ENCODE results near the gene SBF2. TPM values are rescaled to one million over a fixed set of nuclear protein-coding genes. Genes with fewer than 3 reads are reported as not detected.

SBF2 gene
- total and polyA plus RNA-seq, 2 donors (not counting 1 experiment from before 2014, with no cell fraction given), result 5.6 to 17.7 TPM

GRCh38 chr11:9859554-9860305 lies 434.3 kb downstream of the SBF2 start:
- Mint-ChIP-seq H3K4me3 (no peak overlapping the region), H3K4me1 (peaks cover 28% of the 10 kb centered on the region), H3K27ac (peak overlapping the region; percentile 7), H3K9me3 (ENCODE audit: insufficient read depth) (no peaks in the 10 kb centered on the region), H3K27me3 (no peaks in the 10 kb centered on the region)
- WGBS (ENCODE audit: insufficient coverage), result 88% methylated on average over 1 of the region's 5 CpGs
- Histone ChIP-seq H3K4me1 (ENCODE audit: control insufficient read depth in 2 of 2, insufficient read depth in 2 of 2, low read length in 2 of 2) (peaks cover 35 to 39% of the 10 kb centered on the region in 2 donors), H3K4me2 (replicated peaks; ENCODE audit: low read depth, low read length, poor library complexity, severe bottlenecking) (no peak overlapping the region), H4K20me1 (ENCODE audit: control insufficient read depth, insufficient read depth, low read length, poor library complexity, severe bottlenecking) (no peaks in the 10 kb centered on the region), H3K27ac (ENCODE audit: low read length in 2 of 2) (no peak overlapping the region), H3K9ac (ENCODE audit: low read length) (no peak overlapping the region), H3K79me2 (ENCODE audit: control insufficient read depth, insufficient read depth, low read length) (no peaks in the 10 kb centered on the region), H3K4me3 (ENCODE audit: control extremely low read depth in 1 of 5, extremely low read depth in 1 of 5, insufficient read depth in 1 of 5, low read depth in 2 of 5, low read length in 4 of 5) (no peak overlapping the region), H3K27me3 (replicated peaks in 1 of 4; ENCODE audit: control extremely low read depth in 1 of 4, control insufficient read depth in 3 of 4, insufficient read depth in 4 of 4, low read length in 3 of 4) (no peaks in the 10 kb centered on the region), H2AFZ (ENCODE audit: insufficient read depth, low read depth, low read length, poor library complexity, severe bottlenecking) (no peak overlapping the region), H3K9me3 (ENCODE audit: control extremely low read depth in 1 of 3, control insufficient read depth in 2 of 3, insufficient read depth in 1 of 3, low read length in 2 of 3) (no peaks in the 10 kb centered on the region), H3K36me3 (replicated peaks in 1 of 2; ENCODE audit: control extremely low read depth in 1 of 2, control insufficient read depth in 1 of 2, extremely low read depth in 1 of 2, insufficient read depth in 2 of 2, low read length in 1 of 2) (no peaks in the 10 kb centered on the region)
- intact Hi-C loops (cut with micrococcal nuclease), result loop anchor here (5.0 kb wide), 2 partner anchors 218 to 348 kb away; no protein-coding TSS in a partner anchor
- no peak for ATAC-seq (ENCODE audit: low read depth)
- TF ChIP-seq, protein P1, sequence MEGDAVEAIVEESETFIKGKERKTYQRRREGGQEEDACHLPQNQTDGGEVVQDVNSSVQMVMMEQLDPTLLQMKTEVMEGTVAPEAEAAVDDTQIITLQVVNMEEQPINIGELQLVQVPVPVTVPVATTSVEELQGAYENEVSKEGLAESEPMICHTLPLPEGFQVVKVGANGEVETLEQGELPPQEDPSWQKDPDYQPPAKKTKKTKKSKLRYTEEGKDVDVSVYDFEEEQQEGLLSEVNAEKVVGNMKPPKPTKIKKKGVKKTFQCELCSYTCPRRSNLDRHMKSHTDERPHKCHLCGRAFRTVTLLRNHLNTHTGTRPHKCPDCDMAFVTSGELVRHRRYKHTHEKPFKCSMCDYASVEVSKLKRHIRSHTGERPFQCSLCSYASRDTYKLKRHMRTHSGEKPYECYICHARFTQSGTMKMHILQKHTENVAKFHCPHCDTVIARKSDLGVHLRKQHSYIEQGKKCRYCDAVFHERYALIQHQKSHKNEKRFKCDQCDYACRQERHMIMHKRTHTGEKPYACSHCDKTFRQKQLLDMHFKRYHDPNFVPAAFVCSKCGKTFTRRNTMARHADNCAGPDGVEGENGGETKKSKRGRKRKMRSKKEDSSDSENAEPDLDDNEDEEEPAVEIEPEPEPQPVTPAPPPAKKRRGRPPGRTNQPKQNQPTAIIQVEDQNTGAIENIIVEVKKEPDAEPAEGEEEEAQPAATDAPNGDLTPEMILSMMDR (IDR thresholded peaks at IDR 0.05), result no peak
- TF ChIP-seq EZH2 (IDR thresholded peaks at IDR 0.05; ENCODE audit: borderline replicate concordance, insufficient read depth, low read depth, low read length, poor library complexity, severe bottlenecking), result no peak
- ChIA-PET POLR2A (interaction anchor here (0.6 kb wide), 1 partner anchor 118 kb away, joined by 7 read pairs; no protein-coding TSS in a partner anchor), CTCF (interaction anchor here (0.8 to 4.1 kb wide), 5 partner anchors 22 to 448 kb away, joined by 3 to 26 read pairs (median 11); no protein-coding TSS in a partner anchor)
- DNase-seq, result no peak

DNA sequence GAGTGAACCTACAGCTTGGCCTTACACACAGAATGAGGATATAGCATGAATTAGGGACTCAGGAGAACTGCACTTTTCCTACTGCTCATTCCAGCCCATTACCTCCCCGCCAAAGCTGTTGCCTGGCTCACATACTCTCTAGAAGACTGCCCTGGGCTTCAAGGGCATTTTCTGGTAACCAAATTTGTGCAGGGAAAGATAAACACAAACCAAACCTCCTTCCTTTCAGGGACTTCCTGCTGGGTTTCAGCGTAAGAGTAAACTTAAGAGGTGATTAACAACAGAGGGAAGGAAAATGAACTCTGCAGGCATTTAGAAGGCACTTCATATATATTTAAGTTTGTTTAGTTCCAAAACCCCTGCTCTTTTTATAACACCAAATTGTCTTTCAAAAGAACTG lies 435.2 kb downstream of the SBF2 start:
- peak; percentile 16 for DNase-seq

More for the DNA sequence above, 435.2 kb downstream of the SBF2 start:
- intact Hi-C loops (cut with micrococcal nuclease), result no loop called here
- CTCF ChIA-PET, result interaction anchor here (1.5 to 4.1 kb wide), 3 partner anchors 9 to 114 kb away, joined by 4 to 26 read pairs (median 11); no protein-coding TSS in a partner anchor
- H3K4me3 Mint-ChIP-seq, result peak overlapping the region; percentile 50
- no peaks in the 10 kb centered on the region for H3K27me3 ChIP-seq (replicated peaks in 1 of 4; ENCODE audit: control extremely low read depth in 1 of 4, control insufficient read depth in 3 of 4, insufficient read depth in 4 of 4, low read length in 3 of 4)
- POLR2A ChIA-PET, result interaction anchor here (0.6 to 0.7 kb wide), 2 partner anchors 119 to 145 kb away, joined by 3 to 7 read pairs; no protein-coding TSS in a partner anchor
- no peak for ATAC-seq (ENCODE audit: low read depth)
- no CpG with 5 or more reads among the region's 2 CpGs for WGBS (ENCODE audit: insufficient coverage)
- peaks cover 44 to 47% of the 10 kb centered on the region in 2 donors for H3K4me1 ChIP-seq (ENCODE audit: control insufficient read depth in 2 of 2, insufficient read depth in 2 of 2, low read length in 2 of 2)
- H2AFZ ChIP-seq (ENCODE audit: insufficient read depth, low read depth, low read length, poor library complexity, severe bottlenecking), result peak overlapping the region; percentile 52
- H3K4me3 ChIP-seq (ENCODE audit: control extremely low read depth in 1 of 5, extremely low read depth in 1 of 5, insufficient read depth in 1 of 5, low read depth in 2 of 5, low read length in 4 of 5), result no peak overlapping the region
- H3K27me3 Mint-ChIP-seq, result no peaks in the 10 kb centered on the region
- TF ChIP-seq, protein P1 (IDR thresholded peaks at IDR 0.05), result no peak
- TF ChIP-seq EZH2 (IDR thresholded peaks at IDR 0.05; ENCODE audit: borderline replicate concordance, insufficient read depth, low read depth, low read length, poor library complexity, severe bottlenecking), result no peak
- H3K9me3 Mint-ChIP-seq (ENCODE audit: insufficient read depth), result no peaks in the 10 kb centered on the region
- no peaks in the 10 kb centered on the region for H3K36me3 ChIP-seq (replicated peaks in 1 of 2; ENCODE audit: control extremely low read depth in 1 of 2, control insufficient read depth in 1 of 2, extremely low read depth in 1 of 2, insufficient read depth in 2 of 2, low read length in 1 of 2)
- no peaks in the 10 kb centered on the region for H4K20me1 ChIP-seq (ENCODE audit: control insufficient read depth, insufficient read depth, low read length, poor library complexity, severe bottlenecking)
- peak overlapping the region; percentile 30 to 37 for H3K27ac ChIP-seq (ENCODE audit: low read length in 2 of 2)
- peak overlapping the region; percentile 65 for H3K27ac Mint-ChIP-seq
- no peaks in the 10 kb centered on the region for H3K79me2 ChIP-seq (ENCODE audit: control insufficient read depth, insufficient read depth, low read length)
- H3K9me3 ChIP-seq (ENCODE audit: control extremely low read depth in 1 of 3, control insufficient read depth in 2 of 3, insufficient read depth in 1 of 3, low read length in 2 of 3), result no peaks in the 10 kb centered on the region
- peak overlapping the region; percentile 28 for H3K9ac ChIP-seq (ENCODE audit: low read length)
- H3K4me1 Mint-ChIP-seq, result peaks cover 33% of the 10 kb centered on the region
- H3K4me2 ChIP-seq (replicated peaks; ENCODE audit: low read depth, low read length, poor library complexity, severe bottlenecking), result peak overlapping the region; percentile 55

Measured in B cell (primary cell).